Measurements from ENCODE around the gene DNALI1. TPM values are rescaled to one million over a fixed set of nuclear protein-coding genes. Genes with fewer than 3 reads are reported as not detected.

The DNALI1 gene
- total and polyA plus RNA-seq, 2 of the 8 experiments (the other 6 are each of a cell fraction or from before 2014, with no cell fraction given), result 8.9 to 11.3 TPM

- 0 out of 2 replicates have a peak overlapping the region, but pooled peaks have one; percentile 92 for H2BK15ac ChIP-seq (ENCODE audit: low read length)
- peak overlapping the region; percentile 93 for H2AFZ ChIP-seq (ENCODE audit: low read length)
- peak overlapping the region; percentile 97; the same call in 1 of the 2 replicates for H2BK5ac ChIP-seq (ENCODE audit: low read depth, low read length)
- peak overlapping the region; percentile 58 for H3K4ac ChIP-seq (replicated peaks; ENCODE audit: insufficient read length, low read depth, low read length)
- H3K9ac ChIP-seq (replicated peaks in 1 of 4; ENCODE audit: extremely low read depth in 1 of 4, low read depth in 3 of 4, low read length in 3 of 4), result peak overlapping the region in 3 of 4 experiments; percentile 6 to 78 (median 77); a peak in 4 of 7 replicates
- no peak overlapping the region for H3K56ac ChIP-seq (replicated peaks; ENCODE audit: insufficient read length, low read depth, low read length)
- H3K4me1 ChIP-seq (replicated peaks in 1 of 4; ENCODE audit: control insufficient read depth in 3 of 4, insufficient read depth in 4 of 4, low read length in 3 of 4), result peaks cover 2 to 13% (median 6%) of the 10 kb centered on the region in 4 experiments; a peak in 4 of 7 replicates
- POLR2A ChIA-PET (ENCODE audit: partially characterized antibody), result interaction anchor here (0.6 to 2.3 kb wide), 16 partner anchors 9 to 175 kb away, joined by 3 to 15 read pairs (median 3); partner anchors contain the start of gene ZC3H12A
- H3K27me3 ChIP-seq (replicated peaks in 1 of 4; ENCODE audit: control insufficient read depth in 3 of 4, extremely low read depth in 1 of 4, insufficient read depth in 3 of 4, low read length in 3 of 4), result no peaks in the 10 kb centered on the region
- no peak overlapping the region for H3K23ac ChIP-seq (ENCODE audit: insufficient read length)
- H4K5ac ChIP-seq (ENCODE audit: insufficient read length, low read depth, low read length), result no peak overlapping the region
- peak overlapping the region; percentile 69 to 97 (median 78) for H3K4me3 ChIP-seq (ENCODE audit: extremely low read depth in 1 of 4, insufficient read depth in 2 of 4, low read depth in 3 of 4, low read length in 4 of 4)
- H3K4me2 ChIP-seq (ENCODE audit: insufficient read depth in 1 of 2, low read depth in 2 of 2, low read length in 2 of 2), result peak overlapping the region; percentile 80 to 89
- peak overlapping the region; percentile 44 for H2BK12ac ChIP-seq (ENCODE audit: low read depth, low read length)
- peak overlapping the region; percentile 79 for H2BK120ac ChIP-seq (replicated peaks; ENCODE audit: low read depth, low read length)
- WGBS, 2 experiments (ENCODE audit: extremely low coverage in 1 of 2, insufficient coverage in 1 of 2, insufficient read length in 1 of 2, insufficient replicate concordance in 2 of 2, low coverage in 1 of 2, low lambda C conversion rate in 2 of 2, missing lambda C conversion rate in 1 of 2), result 74% methylated on average over 18 of the region's 18 CpGs; no CpG with 5 or more reads in 1 of the 2 experiments
- H3K27ac ChIP-seq (ENCODE audit: low read depth, low read length), result peak overlapping the region; percentile 79; the same call in 1 of the 2 replicates
- no peak overlapping the region for H3K14ac ChIP-seq (ENCODE audit: insufficient read length)
- peak overlapping the region; percentile 43; the same call in 1 of the 2 replicates for H2BK20ac ChIP-seq (ENCODE audit: low read length)
- H4K8ac ChIP-seq (ENCODE audit: extremely low read depth, insufficient read depth, low read length), result peak overlapping the region; percentile 87; the same call in 1 of the 2 replicates
- DNase-seq (ENCODE audit: low read depth in 1 of 2, low spot score in 2 of 2) (no peak), FAIRE-seq (no peak)
- H3K79me2 ChIP-seq (ENCODE audit: control insufficient read depth in 1 of 2, insufficient read depth in 2 of 2, low read length in 2 of 2), result peaks cover 3 to 15% of the 10 kb centered on the region in 2 experiments; a peak in 2 of 4 replicates
- TF ChIP-seq SIN3A (conservative IDR thresholded peaks at IDR 0.05 in 1 of 2, IDR thresholded peaks at IDR 0.05 in 1 of 2; ENCODE audit: low read depth in 1 of 2, low read length in 2 of 2), result no peak
- peak; percentile 9 for TF ChIP-seq SAP30 (IDR thresholded peaks at IDR 0.05; ENCODE audit: insufficient read depth, insufficient replicate concordance, low read length)
- TF ChIP-seq CREB1 (IDR thresholded peaks at IDR 0.05), result no peak
- peak overlapping the region; percentile 98 for H3K18ac ChIP-seq (ENCODE audit: extremely low read depth, low read length)
- CTCF ChIA-PET (ENCODE audit: partially characterized antibody), result interaction anchor here (0.6 to 3.6 kb wide), 17 partner anchors 10 to 135 kb away, joined by 3 to 18 read pairs (median 4); partner anchors contain the start of gene DNALI1
- H3K9me3 ChIP-seq (ENCODE audit: insufficient read depth in 2 of 2, low read depth in 1 of 2, low read length in 1 of 2), result no peaks in the 10 kb centered on the region; a peak in 1 of 4 replicates
- H3K36me3 ChIP-seq (ENCODE audit: control insufficient read depth in 2 of 4, insufficient read depth in 4 of 4, low read length in 3 of 4), result peaks cover 0 to 16% (median 4%) of the 10 kb centered on the region in 4 experiments; a peak in 4 of 8 replicates
- H4K20me1 ChIP-seq (replicated peaks in 1 of 2; ENCODE audit: control insufficient read depth in 1 of 2, insufficient read depth in 2 of 2, low read length in 2 of 2), result peaks cover 3 to 7% of the 10 kb centered on the region in 2 experiments
- peak overlapping the region; percentile 56 for H4K91ac ChIP-seq (replicated peaks; ENCODE audit: insufficient read length, low read length)
- peaks cover 13% of the 10 kb centered on the region for H3K23me2 ChIP-seq (ENCODE audit: low read depth, low read length)
- peaks cover 4% of the 10 kb centered on the region for H3K79me1 ChIP-seq (ENCODE audit: low read depth, low read length)
- H2AK5ac ChIP-seq (ENCODE audit: low read depth, low read length), result no peak overlapping the region
These were observed 41.3 kb upstream of the DNALI1 start for GRCh38 chr1:37515185-37516034.
